Liver (tissue), 3 donors: ENCODE measurements around the gene CDC27.

Source experiments
- TF ChIP-seq, protein P1 (sequence below): fragments of 150-350 bp; IDR thresholded peaks from 2 replicates; pipeline ENCODE4 v1.5.1; 2017; ENCODE audit warnings: improper control_type of control experiment, low read depth, low read length; ENCODE audit not compliant: missing input control
- TF ChIP-seq, protein P2 (sequence below): IDR thresholded peaks from 2 replicates; pipeline ENCODE4 v1.6.1; 2016; ENCODE audit warnings: antibody characterized with exemption
- donor health status: healthy.
- donor health status: healthy.

GRCh38 chr17:47162013-47162622 lies 27.0 kb downstream of the CDC27 start:
- TF ChIP-seq, protein P1, sequence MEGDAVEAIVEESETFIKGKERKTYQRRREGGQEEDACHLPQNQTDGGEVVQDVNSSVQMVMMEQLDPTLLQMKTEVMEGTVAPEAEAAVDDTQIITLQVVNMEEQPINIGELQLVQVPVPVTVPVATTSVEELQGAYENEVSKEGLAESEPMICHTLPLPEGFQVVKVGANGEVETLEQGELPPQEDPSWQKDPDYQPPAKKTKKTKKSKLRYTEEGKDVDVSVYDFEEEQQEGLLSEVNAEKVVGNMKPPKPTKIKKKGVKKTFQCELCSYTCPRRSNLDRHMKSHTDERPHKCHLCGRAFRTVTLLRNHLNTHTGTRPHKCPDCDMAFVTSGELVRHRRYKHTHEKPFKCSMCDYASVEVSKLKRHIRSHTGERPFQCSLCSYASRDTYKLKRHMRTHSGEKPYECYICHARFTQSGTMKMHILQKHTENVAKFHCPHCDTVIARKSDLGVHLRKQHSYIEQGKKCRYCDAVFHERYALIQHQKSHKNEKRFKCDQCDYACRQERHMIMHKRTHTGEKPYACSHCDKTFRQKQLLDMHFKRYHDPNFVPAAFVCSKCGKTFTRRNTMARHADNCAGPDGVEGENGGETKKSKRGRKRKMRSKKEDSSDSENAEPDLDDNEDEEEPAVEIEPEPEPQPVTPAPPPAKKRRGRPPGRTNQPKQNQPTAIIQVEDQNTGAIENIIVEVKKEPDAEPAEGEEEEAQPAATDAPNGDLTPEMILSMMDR, result no peak
- TF ChIP-seq, protein P2, sequence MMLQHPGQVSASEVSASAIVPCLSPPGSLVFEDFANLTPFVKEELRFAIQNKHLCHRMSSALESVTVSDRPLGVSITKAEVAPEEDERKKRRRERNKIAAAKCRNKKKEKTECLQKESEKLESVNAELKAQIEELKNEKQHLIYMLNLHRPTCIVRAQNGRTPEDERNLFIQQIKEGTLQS, result no peak
